HG03575 (cell line): ENCODE measurements around the gene PCYT1B.
"Not testable (repeated sequence)": the region's sequence is repeated elsewhere in the genome, so short reads cannot be mapped to it uniquely, and the experiment has no call there.

Experiments used
- ATAC-seq: cut with Tn5 transposase; IDR thresholded peaks from one replicate; pipeline ENCODE4 v1.9.1; 2021; ENCODE audit not compliant: unreplicated experiment, insufficient number of reproducible peaks, low FRiP score; ENCODE audit errors: extremely low read depth

PCYT1B gene

DNA sequence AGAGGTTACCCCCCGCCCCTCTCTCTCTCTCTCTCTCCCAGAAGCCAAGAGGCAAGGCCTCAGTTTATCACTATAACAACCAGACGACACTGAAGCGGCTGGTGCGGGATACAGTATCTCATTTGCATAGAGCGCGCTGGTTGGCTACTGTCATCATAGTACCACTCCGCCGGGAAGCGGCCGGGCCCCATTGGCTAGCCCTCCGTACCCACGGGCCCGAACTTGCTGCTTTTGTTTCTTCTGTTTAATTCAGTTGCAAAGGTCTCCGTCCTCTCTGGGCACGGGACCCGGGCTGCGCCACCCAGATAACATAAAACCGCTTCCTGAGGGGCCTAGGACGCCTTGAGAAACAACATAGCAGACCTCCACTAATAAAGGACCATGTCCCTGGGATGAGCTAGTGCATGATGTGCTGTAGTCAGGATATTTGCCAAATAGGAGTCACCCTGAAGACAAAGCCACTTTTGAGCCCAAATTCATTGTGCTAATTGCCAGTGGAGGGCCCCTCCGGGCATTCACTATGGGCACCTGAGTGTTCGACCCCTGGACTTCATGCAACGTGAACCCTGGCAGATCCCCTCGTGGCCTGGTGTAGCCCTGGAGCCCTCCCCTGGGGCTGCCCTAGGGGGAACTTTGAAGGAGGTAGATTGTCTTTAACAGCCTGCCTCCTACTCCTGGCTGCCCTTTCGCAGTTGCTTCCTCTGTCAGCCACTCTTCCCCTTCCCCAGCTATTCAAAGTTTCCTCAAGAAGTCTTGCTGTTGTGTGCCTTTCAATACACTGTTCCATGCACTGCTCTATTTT, at the start of gene PCYT1B:
TSS of gene PCYT1B (minus strand) at position 91 of the 802 bp plus-strand sequence. CDS start 242 bp downstream, outside the sequence.
- no peak for ATAC-seq

DNA sequence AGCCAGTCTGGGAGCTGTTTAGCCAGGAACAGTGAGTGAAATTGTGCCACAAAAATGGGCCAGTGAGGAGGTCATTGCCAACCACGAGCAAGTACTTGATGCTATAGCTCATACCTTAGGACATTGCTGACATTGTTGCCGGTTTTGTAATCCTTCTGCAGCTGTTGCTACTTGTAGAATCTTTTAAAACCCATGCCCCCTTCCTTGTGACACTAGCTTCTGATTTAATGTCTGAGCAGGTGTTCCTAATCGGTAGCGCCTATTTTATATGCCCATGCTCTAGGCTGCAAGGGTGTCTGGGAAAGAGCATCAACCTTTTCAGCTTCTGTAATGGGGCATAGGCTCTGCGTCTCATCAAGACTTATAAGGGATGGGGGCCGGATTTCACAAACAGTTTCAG, 49.1 kb upstream of the PCYT1B start:
- no peak for ATAC-seq

DNA sequence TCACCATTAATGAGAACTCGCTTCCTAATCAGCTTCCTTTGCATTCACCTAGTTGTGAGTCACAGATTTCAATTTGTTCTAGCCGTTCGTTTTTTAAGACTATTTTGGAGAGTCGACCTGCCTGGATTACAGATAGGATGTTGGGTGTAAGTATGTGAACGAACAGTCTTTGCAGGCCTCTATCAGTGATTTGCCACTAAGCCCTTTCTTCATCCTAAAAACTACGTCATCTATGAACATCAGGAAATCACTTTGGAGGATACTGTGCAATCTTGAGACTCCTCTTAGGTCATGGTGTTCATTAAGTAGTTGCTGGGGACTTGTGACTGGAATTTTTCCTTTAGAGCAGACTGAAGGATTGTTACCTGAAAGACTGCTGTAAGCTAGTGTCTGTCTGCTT, 47.7 kb upstream of the PCYT1B start:
- ATAC-seq = no peak

DNA sequence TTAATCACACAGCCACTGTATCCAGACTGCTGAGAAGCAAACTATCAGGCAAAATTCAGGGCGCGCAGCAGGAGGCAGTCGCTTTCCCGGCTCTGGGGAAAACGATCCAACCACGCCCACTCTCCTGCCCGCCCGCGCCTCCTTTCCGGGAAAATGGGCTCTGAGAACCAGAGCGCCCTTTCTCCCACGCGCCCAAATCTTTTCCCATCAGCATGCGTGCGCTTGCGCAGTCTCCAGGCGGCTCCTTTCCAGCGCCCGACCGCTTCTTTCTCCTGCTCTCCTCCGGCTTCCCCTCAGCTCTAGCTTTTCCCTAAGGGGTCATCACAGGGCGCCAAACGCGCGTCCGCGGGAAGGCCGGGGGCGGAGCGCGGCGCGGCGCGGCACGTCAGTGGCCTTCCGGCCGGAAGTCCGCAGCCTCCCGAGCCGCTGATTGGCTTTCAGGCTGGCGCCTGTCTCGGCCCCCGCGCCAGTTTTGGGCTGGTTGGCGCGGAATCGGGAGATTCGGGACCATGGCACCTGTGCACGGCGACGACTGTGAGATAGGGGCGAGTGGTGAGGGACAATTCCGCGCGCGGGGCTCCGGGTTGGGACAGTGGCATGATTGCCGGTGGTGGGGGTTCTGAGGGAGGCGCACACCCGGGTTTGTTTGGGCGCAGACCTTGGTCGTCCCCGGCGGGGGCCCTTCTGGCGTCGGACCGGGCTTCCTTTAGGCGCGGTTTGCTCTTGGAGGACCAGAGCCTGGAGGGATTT, 46.5 kb upstream of the PCYT1B start, which contains the start of gene POLA1:
TSS of gene POLA1 (plus strand) at position 466 of the 750 bp plus-strand sequence. CDS start at position 510, 44 bp downstream.
- peak; percentile 55 for ATAC-seq

DNA sequence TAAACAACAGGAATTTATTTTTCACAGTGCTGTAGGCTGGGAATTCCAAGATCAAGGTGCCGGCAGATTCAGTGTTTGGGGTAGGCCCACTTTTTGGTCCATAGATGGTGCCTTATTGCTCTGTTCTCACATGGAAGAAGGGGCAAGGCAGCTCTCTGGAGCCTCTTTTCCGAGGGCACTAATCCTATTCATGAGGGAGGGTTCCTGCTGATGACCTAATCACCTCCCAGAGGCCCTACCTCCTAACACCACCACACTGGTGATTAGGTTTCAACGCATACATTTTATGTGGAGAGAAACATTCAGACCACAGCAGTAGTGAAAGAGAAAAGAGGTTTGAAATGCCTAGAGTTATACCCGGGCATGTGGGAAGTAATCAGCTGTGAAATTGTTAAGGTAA, 45.2 kb upstream of the PCYT1B start:
- no peak for ATAC-seq

DNA sequence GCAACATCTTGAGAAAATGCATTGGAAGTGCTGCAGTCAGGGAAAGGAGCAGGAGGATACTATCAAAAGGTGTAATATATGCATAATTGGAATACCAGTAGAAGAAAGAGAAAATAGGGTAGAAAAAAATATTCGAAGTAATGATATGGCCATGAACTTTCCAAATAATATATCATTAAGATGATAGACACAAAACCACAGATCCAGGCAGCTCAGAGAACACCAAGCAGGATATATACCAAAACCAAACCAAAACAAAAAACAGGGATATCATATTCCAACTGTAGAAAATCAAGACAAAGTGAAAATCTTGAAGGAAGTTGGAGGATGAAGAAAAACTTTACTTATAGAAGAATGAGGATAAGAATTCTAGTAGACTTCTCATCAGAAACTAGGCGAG, 36.9 kb upstream of the PCYT1B start:
- no peak for ATAC-seq

DNA sequence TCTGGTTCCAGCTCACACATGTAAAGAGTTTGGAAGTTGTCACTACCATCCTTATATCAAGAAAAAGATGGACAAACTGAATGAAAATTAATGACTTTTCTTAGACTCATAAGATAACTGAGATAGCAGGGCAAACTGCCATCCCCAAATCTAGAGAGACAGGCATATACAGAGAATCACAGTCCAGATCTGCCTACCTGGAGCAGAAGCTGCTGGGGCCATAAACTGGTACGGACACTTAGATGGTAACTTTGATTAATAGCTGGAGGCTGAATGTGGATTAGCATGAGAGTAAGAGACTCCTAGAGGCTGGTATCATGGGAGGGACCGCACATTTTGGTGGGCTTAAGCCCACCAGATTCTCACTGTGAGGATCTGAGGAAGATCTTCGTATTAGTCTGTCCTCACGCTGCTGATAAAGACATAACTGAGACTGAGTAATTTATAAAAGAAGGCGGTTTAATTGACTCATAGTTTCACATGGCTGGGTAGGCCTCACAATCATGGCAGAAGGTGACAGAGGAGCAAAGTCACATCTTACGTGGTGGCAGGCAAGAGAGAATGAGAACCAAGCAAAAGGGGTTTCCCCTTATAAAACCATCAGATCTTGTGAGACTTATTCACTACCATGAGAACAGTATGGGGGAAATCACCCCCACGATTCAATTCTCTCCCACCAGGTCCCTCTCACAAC, 35.7 kb upstream of the PCYT1B start:
- no peak for ATAC-seq

DNA sequence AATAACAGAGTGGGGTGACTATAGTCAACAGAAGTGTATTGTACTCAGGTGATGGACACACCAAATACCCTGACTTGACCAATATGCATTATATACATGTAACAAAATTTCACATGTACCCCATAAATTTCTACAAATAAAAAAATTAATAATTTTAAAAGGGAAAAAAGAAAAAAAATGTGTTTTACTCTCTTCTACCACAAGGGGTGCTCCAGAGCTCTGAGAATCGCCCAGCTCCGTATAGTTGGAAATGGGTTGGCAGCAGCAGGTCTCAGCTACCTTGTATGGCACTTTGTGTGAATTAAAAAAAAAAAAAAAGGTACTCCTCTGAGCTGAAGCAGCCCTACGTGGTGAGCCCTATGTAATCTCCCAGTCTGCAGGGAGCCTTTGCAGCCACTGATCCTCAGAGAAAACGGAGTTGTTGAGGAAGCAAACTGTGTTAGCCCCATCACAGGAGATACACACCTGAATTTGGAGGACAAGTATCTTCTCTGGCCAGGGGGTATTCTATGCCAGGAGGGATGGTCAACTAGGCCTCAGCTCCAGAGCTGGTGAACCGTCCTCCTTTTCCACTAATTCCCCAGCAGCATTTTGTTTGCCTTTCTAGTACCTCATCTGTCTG, 29.4 kb upstream of the PCYT1B start:
- no peak for ATAC-seq

DNA sequence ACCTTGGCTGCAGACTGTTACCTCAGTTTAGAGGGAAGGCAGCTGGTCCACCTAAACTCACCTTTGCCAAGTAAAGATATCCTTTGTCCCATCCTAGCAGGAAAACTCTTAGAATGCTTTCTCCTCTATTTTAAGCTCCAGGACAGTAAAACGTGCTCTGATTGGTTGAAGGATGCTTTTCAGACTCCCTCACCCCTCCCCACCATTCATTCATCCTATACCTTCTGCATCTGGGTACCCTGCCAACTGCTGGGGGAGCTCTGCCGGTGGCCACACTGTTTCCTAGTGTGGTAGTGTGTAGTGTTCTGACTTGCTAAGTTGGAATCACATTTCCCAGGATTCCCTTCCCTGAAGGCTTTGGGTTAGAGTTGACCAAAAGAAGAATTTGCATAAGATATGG, 26.3 kb upstream of the PCYT1B start:
- ATAC-seq = no peak

DNA sequence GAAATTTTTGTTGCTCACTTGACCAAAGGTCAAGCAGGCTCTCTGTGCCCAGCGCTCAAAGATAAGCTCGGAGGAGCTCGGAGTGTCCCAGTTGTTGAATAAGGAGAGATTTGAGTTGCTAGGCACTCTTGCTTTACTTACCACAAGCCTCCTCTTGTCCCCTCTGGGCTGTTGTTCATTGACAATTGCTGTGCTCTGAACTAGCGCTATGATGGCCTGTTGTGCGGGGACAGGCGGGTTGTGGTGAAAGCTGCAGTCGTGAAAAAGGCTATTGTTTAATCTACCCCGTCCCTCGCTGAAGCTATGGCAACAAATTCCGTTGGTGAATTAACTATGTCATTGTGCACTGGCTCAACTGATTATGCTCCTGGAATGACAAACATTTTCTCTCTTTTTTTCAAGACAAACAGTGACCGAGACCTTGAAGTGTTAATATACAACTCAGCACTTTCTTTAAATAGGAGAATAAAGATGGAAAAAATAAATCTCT, 25.6 kb upstream of the PCYT1B start:
- ATAC-seq = no peak

DNA sequence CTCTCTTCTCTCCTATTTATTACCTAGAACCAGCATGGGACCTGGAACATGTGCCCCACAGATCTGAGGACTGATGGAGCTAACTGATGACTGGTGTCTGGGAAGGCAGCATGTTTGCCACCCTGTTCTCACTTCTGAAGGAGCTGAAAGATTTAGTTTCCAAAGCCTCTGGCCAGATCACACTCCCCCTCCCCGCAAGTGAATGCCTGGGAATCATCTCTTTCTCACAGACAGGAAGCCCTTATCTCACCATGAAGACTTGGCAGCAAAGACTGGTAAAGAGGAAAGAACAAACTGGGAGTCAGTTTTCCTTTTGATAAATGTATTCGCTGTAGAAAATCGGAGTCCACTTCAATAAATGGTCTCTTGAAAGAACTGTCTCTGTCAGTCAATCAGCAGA, 21.0 kb upstream of the PCYT1B start:
- no peak for ATAC-seq

DNA sequence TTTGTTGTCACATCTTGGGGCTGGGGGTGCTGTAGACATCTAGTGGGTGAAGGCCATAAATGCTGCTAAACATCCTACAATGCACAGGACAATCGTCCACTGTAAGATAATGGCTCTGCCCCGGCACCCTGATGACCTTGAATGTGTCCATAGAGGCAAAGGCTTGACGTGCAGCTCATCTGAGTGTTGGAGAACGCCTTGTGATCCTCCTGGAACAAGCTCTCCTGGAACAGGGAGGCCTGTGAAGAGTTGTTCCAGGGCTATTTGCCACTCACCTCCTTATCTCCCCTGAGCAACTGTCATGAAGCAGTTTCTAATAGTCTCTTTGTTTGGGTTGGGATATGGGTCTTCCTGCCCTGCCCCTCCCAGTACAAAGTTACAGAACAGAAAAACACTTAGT, 15.2 kb upstream of the PCYT1B start:
- no peak for ATAC-seq

DNA sequence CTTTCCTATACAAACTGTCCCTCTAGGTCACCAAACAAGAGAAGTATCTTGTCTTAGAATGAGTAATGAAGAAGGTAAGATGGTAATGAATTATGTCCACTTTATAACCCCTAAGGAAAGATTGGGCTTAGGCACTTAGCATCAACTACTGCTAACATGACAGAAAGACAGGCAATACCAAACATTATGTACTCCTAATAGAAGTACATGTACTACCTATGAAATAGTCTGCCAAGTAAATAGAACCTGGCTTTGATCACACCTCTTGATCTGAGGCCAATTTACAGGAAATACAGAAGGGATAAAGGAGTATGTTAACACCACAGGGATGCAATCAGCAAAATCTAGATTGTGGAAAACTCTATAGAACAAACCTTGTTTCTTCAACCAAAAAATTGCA, 14.1 kb upstream of the PCYT1B start:
- no peak for ATAC-seq

DNA sequence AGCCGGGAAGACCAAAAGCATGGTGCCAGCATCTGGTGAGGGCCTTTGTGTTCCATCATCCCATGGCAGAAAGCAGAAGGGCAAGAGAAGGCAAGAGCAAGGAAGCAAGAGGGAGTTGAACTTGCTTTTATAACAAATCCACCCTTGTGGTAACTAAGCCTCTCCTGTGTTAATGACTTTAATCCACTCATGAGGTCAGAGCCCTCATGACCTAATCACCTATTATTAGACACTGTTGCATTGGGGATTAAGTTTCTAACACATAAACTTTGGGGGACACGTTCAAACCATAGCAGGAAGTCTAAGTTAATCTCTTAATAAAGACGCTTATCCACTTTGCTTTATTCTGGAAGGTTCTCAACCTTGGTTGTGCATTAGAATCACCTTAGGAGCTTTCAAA, 12.5 kb upstream of the PCYT1B start:
- ATAC-seq = no peak

DNA sequence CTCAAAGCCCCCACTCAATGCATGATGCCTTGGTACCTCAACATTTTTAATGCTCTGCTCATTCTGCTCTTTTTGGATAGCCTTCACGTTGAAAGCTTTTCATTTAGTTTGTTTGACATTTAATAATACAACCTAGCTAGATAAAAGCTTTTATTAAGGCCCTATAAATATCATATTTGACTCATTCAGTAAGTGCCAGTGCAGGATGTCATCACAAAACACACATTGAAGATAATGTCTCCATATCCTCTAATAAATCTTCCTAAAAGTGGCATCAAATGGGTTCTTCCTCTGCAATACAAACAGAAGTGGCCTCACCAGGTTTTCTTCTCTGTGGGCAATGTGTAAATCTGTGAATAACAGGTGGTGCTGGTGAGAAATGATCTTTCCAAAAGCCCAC, 12.0 kb upstream of the PCYT1B start:
- no peak for ATAC-seq

DNA sequence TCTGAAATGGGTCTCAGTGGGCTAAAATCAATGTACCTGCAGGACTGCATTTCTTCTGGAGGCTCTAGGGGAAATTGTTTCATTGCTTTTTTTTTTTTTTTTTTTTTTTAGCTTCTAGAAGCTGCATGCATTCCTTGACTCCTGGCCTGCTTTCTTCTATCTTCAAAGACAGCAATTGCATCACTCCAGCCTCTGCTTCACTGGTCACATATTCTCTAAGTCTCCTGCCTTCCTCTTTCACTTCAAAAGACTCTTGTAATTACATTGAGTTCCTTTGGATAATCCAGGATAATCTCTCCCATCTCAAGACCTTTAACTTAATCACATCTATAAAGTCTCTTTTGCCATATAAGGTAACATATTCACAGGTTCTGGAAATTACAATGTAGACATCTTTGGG, 11.3 kb upstream of the PCYT1B start:
- ATAC-seq = no peak

DNA sequence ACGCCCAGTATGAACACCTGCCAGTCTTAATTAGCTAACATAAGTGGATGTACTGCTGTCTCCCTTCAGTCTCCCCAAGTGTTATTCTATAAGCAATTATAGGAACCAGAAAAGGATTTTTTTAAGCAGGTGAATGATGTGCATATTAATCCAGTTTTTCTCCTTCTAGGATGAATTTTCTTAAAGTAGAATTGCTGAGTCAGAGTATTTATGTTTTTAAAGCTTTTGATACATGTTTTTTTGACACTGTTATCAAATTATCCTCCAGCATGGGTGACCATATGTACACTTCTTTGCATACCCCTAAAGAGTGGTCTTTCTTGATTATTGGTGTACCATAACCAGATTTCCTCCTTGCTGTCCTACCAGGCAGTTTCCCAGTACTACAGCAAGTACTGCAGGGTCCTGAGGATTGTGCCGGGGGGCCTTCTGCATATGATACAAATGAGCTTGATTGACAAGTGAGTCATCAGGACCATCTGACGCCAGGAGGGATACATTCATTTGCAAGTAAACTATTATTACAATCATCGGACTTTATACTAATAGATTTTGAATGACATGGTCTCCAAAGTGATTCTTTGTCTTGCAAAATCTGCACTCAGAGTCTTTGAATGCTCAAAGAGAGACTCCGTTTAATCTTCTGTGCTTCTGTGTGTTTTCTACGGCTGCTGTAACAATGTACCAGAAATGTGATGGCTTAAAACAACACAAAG, 10.7 kb upstream of the PCYT1B start:
- ATAC-seq = no peak

DNA sequence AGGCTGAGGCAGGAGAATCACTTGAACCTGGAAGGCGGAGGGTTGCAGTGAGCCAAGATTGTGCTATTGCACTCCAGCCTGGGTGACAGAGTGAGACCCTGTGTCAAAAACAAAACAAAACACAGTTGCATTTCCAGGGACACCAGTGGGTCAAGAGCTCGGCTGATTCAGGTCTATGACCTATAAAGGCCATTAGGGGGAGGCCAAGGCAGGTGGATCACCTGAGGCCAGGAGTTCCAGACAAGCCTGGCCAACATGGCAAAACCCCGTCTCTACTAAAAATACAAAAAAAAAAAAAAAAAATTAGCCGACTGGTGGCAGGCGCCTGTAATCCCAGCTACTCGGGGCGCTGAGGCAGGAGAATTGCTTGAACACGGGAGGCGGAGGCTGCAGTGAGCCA, 8.5 kb upstream of the PCYT1B start:
- ATAC-seq = not testable (repeated sequence)

DNA sequence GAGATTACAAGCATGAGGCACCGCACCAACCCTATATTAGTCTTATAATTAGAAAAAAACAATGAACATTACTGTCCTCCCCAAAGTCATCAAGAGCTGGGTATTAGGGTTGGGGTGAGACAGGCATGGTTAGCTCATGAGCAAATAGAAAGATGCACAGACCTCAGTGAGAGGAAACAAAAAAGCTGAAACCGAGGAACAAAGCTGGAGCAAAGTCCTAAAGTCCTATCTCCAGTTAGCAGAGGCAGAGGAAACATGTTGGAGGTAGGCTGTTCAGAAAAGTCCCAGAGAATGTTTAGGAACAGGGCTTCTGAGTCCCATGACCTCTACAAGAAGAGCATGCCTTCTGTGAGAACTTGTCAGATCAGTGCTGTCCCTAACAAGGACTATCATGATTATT, 4.6 kb upstream of the PCYT1B start:
- no peak for ATAC-seq
